Posterior vena cava (tissue), 2 donors: ENCODE results near the gene MCMBP. TPM values are rescaled to one million over a fixed set of nuclear protein-coding genes. Genes with fewer than 3 reads are reported as not detected.
"Not testable (repeated sequence)": the region's sequence is repeated elsewhere in the genome, so short reads cannot be mapped to it uniquely, and the experiment has no call there.

ENCODE experiments used
- DNase-seq: peaks from one replicate; pipeline ENCODE4 v3.0.0-alpha.2; 2020; ENCODE audit warnings: low spot score
- intact Hi-C, 2 donors: fragments of 100-400 bp; cut with DNase I; formaldehyde crosslinking; loops; one replicate each; pipeline versions ENCODE4 v1.14.1 to v1.14.2; 2022 to 2023
- long read RNA-seq, 2 donors: library from polyadenylated mRNA; unstranded; transcript quantifications; one replicate each; pipeline ENCODE4 v2.0.0, GENCODE V29; 2020 to 2021
- total RNA-seq, 2 donors: library from RNA; stranded (reverse); fragmentation: NEBNext Ultra II Directional; extraction: Animal tissue kit (Norgen Biotek cat#: 25700); gene quantifications; one replicate each; pipeline ENCODE4 v1.2.1, GENCODE V29; 2021
- donor health status: DM: yes; HTN: yes; CAD: no.
- donor health status: DM: yes; HTN: yes; CAD: no.

MCMBP gene
- total RNA-seq: 10 to 100 TPM; 42.7 to 50.5 TPM
- long read RNA-seq, donor 1, full-length matches to known transcripts: 15 of 26 reads
- long read RNA-seq, donor 1, partial matches to known transcripts: 4 of 26 reads
- long read RNA-seq, donor 1, other reads (novel, unspliced or antisense): 7 of 26 reads
- long read RNA-seq, donor 2, partial matches to known transcripts: 7 of 11 reads
- long read RNA-seq, donor 2, other reads (novel, unspliced or antisense): 2 of 11 reads

GRCh38 chr10:119872610-119872859 lies at the start of gene MCMBP:
TSS of gene MCMBP (minus strand) at chr10:119872843. CDS start at chr10:119872584, 259 bp downstream.
- intact Hi-C loops: no loop called here
- DNase-seq: no peak

GRCh38 chr10:119919826-119920225 lies 47.2 kb upstream of the MCMBP start:
- no peak for DNase-seq
- intact Hi-C loops: no loop called here

GRCh38 chr10:119919271-119919670 lies 46.6 kb upstream of the MCMBP start:
- intact Hi-C loops: no loop called here

GRCh38 chr10:119917777-119918176 lies 45.1 kb upstream of the MCMBP start:
- intact Hi-C loops: no loop called here
- no peak for DNase-seq

More at GRCh38 chr10:119919271-119919670, 46.6 kb upstream of the MCMBP start:
- no peak for DNase-seq

GRCh38 chr10:119910689-119911088 lies 38.0 kb upstream of the MCMBP start:
- intact Hi-C loops: no loop called here
- DNase-seq: no peak

- intact Hi-C loops: no loop called here
- DNase-seq: no peak
Measured at GRCh38 chr10:119908166-119908565, 35.5 kb upstream of the MCMBP start.

GRCh38 chr10:119907695-119908094 lies 35.1 kb upstream of the MCMBP start:
- DNase-seq, intact Hi-C loops: not testable (repeated sequence)

GRCh38 chr10:119903946-119904666 lies 31.5 kb upstream of the MCMBP start:
- intact Hi-C loops: no loop called here
- no peak for DNase-seq

GRCh38 chr10:119898577-119898976 lies 25.9 kb upstream of the MCMBP start:
- no peak for DNase-seq
- intact Hi-C loops: no loop called here

- intact Hi-C loops: no loop called here
- DNase-seq: no peak
Measured at GRCh38 chr10:119896937-119897770, 24.5 kb upstream of the MCMBP start.

GRCh38 chr10:119896061-119896655 lies 23.5 kb upstream of the MCMBP start:
- no peak for DNase-seq
- intact Hi-C loops: no loop called here

GRCh38 chr10:119893845-119894427 lies 21.3 kb upstream of the MCMBP start:
- no peak for DNase-seq
- intact Hi-C loops: no loop called here

GRCh38 chr10:119893074-119893473 lies 20.4 kb upstream of the MCMBP start:
- DNase-seq: no peak
- intact Hi-C loops: no loop called here

- intact Hi-C loops: no loop called here
Measured at GRCh38 chr10:119892188-119893065, 19.8 kb upstream of the MCMBP start, which contains the start of gene SEC23IP. TSS of gene SEC23IP (plus strand) at chr10:119892730. CDS start at chr10:119892783, 53 bp downstream.

GRCh38 chr10:119891849-119892187 lies 19.2 kb upstream of the MCMBP start:
- DNase-seq, intact Hi-C loops: not testable (repeated sequence)

More at GRCh38 chr10:119892188-119893065, 19.8 kb upstream of the MCMBP start, which contains the start of gene SEC23IP:
- peak; percentile 99 for DNase-seq

GRCh38 chr10:119890307-119890706 lies 17.7 kb upstream of the MCMBP start:
- intact Hi-C loops, DNase-seq: not testable (repeated sequence)

- intact Hi-C loops, DNase-seq: not testable (repeated sequence)
Measured at GRCh38 chr10:119889201-119889600, 16.6 kb upstream of the MCMBP start.

- not testable (repeated sequence) for DNase-seq
Measured at GRCh38 chr10:119888715-119889114, 16.1 kb upstream of the MCMBP start.

More at GRCh38 chr10:119888715-119889114, 16.1 kb upstream of the MCMBP start:
- intact Hi-C loops: not testable (repeated sequence)
